Retinal pigment epithelial cell (primary cell): Measurements from ENCODE around the gene HLA-DPA1.
A peak's percentile ranks its signal among the peaks of the same experiment; 100 is the strongest.

ENCODE experiments used
- DNase-seq: peaks from one replicate; pipeline ENCODE4 v3.0.0-alpha.2; 2010; ENCODE audit warnings: low read depth
- H3K4me3 ChIP-seq: 2 replicates; pipeline ENCODE4 v1.5.1; 2011; ENCODE audit warnings: mild to moderate bottlenecking, low read length, control low read depth, moderate library complexity
- TF ChIP-seq, protein P1 (sequence below): conservative IDR thresholded peaks from 2 replicates; pipeline ENCODE4 v1.5.1; 2011; ENCODE audit warnings: low read depth, low read length, control low read depth, inconsistent platforms

HLA-DPA1 gene

DNA sequence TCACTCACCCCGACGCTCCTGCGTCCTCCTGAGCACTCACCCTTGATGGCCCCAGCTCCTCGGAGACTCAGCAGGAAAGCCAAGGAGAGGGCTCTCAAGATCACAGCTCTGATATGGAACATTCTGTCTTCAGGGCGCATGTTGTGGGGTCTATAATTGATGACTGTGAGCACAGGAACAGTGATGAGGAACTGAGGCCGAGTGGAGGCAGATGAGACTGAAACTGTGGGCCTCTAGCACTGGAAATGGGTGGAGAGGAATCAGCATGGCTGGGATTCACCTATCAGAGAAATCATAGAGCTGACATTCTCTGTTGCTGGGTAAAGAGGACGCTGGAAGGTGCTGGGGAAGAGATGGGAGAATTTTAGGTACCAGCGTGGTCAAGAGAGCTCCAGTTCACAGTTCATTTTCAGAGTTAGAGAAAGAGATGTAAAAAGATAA lies at the start of gene HLA-DPA1:
TSS of gene HLA-DPA1 (minus strand) at position 219 of the 441 bp plus-strand sequence.
- DNase-seq = no peak
- TF ChIP-seq, protein P1, sequence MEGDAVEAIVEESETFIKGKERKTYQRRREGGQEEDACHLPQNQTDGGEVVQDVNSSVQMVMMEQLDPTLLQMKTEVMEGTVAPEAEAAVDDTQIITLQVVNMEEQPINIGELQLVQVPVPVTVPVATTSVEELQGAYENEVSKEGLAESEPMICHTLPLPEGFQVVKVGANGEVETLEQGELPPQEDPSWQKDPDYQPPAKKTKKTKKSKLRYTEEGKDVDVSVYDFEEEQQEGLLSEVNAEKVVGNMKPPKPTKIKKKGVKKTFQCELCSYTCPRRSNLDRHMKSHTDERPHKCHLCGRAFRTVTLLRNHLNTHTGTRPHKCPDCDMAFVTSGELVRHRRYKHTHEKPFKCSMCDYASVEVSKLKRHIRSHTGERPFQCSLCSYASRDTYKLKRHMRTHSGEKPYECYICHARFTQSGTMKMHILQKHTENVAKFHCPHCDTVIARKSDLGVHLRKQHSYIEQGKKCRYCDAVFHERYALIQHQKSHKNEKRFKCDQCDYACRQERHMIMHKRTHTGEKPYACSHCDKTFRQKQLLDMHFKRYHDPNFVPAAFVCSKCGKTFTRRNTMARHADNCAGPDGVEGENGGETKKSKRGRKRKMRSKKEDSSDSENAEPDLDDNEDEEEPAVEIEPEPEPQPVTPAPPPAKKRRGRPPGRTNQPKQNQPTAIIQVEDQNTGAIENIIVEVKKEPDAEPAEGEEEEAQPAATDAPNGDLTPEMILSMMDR = no peak
- no peak within 1 kb of the TSS for H3K4me3 ChIP-seq

DNA sequence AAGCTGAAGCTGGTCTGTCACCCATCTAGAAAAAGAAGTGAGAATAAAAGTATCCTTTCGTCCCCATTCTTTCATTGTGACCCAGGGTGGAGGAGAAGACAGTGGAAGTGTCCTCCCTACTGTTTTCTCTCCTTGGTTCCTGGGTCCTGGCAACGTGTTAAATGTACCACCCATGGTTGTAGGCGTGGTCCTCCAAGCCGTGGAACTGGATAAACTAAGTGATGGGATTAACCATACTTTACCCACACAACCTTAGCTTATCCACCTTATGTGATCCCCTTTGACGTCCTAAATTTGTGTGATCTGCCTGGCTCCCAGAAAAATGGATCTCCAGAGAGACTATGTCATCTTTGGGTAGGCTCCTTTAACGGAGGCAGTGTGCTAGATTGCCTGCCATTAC lies 49.7 kb upstream of the HLA-DPA1 start:
- TF ChIP-seq, protein P1 = no peak
- DNase-seq = no peak
- no peak overlapping the region for H3K4me3 ChIP-seq

DNA sequence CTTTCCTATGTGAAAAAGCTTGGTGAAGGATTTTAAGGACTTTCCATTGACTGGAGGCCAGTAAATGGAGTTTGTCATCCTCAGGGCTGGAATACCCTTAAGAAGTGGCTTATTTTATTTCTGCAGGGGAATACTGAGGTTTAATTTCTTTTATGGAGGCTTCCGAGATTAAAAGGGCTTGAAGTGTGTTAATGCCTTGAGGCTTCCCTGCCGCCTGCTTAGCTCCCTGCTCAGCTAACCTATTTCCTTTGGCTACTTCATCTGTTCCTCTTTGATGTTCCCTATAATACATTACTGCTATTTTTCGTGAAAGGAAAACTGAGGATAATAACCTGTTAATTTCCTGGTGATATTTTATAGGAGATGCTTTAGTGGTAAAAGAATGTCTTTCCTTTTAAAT lies 46.6 kb upstream of the HLA-DPA1 start:
- DNase-seq = no peak
- TF ChIP-seq, protein P1 = no peak
- no peak overlapping the region for H3K4me3 ChIP-seq

DNA sequence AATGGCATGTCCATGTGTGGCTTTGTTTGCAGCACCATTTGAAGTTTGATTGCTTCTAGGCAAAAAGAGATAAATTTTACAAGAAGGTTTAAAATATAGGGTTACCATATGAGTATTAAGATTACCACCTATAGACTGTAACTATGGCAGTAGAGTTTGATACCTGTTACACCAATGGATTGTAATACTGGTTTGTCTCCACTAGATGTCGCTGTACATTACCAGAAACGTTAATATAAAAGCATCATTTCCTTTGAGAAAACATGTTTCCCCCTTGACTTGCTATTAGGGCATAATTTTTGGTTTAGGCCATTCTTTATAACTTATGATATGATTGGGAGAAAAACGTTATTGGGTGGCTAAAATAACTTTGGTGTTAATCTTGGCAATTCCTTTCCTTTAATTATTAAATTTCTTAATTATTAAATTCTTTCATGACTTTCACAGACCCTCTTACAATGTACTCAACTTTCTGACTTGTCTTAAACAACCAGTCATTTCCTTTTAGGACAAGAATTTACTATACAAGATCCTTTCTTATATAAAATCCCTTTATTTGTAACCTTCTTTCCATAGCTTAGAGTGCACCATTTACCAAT lies 45.2 kb upstream of the HLA-DPA1 start:
- no peak for DNase-seq

DNA sequence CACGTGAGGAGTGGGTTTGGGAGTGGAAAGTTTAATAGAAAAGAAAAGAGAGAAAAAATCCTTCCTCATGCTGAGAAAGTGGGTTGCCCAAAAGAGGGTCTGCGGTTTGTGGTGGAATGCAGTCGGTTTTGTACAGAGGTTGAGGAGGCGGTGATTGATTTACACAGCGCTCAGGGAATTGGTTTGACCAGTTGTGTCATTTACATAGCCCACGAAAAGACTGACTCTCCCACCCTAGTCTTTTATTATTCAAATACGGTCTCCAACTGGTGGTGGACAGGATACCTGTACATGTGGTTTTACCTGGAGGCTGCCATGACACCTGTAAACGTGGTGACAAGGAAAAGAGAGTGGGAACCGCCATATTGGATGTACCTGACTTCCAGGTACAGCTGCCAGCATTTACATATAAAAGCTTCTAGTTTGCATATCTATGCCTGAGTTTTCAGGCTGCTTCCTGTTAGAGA lies 44.4 kb upstream of the HLA-DPA1 start:
- TF ChIP-seq, protein P1 = no peak
- no peak for DNase-seq
- no peak overlapping the region for H3K4me3 ChIP-seq

More for the DNA sequence above, 45.2 kb upstream of the HLA-DPA1 start:
- TF ChIP-seq, protein P1 = peak; percentile 66
- H3K4me3 ChIP-seq = no peak overlapping the region

DNA sequence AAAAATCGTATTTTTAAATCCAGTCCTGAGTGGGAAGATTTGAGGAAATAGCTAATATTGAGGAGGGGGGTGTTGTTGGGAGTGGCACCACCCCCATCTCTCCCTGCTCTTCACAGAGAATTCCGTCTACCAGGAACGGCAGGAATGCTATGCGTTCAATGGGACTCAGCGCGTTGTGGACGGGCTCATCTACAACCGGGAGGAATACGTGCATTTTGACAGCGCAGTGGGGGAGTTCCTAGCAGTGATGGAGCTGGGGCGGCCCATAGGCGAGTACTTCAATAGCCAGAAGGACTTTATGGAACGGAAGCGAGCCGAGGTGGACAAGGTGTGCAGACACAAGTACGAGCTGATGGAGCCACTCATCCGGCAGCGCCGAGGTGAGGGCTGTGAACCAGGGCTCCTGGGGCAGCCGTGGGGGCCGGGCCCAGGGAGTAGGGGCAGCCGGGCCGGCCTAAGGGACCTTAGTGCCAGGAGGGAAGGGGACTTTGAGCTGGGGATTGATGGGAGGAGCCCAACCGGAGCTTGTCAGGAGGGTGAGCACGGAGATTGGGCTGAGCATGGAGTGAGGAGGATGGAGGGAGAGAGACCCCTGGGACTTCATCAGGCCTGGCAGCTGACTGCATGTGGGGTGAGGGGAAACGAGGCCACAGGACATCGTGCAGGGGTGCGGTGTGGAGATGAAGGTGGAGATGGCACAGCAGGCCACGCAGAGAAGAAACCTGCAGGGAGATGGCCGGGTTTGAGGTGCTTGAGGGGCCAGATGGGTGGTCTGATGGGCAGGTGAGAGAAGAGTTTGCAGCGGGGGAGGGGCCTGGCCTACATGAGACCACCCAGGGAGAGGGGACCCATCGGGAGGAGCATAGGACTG lies 43.6 kb upstream of the HLA-DPA1 start:
- TF ChIP-seq, protein P1 = no peak
- no peak overlapping the region for H3K4me3 ChIP-seq
- DNase-seq = no peak
